ENCODE data around the gene HS6ST3. TPM values are rescaled to one million over a fixed set of nuclear protein-coding genes. Genes with fewer than 3 reads are reported as not detected.

Gene HS6ST3
- total and polyA plus RNA-seq, 8 donors = 0.65 to 3.4 (median 1.8) TPM

- 90 to 96% methylated on average over 6 of the region's 6 CpGs for WGBS, 2 donors
- no peak for FAIRE-seq
- H3K9me3 ChIP-seq = peaks cover 0 to 3% (median 0%) of the 10 kb centered on the region in 4 donors
Measured at GRCh38 chr13:96804174-96804573, 714.3 kb downstream of the HS6ST3 start.

GRCh38 chr13:96806746-96807145, 716.8 kb downstream of the HS6ST3 start:
- DNase-seq (no peak), FAIRE-seq (no peak), ATAC-seq (no peak)
- Histone ChIP-seq H3K27me3 (no peaks in the 10 kb centered on the region), H3K36me3 (no peaks in the 10 kb centered on the region), H3K9me3 (peaks cover 0 to 3% (median 0%) of the 10 kb centered on the region in 4 donors), H3K4me1 (no peaks in the 10 kb centered on the region), H3K4me3 (no peak overlapping the region), H3K27ac (no peak overlapping the region)
- intact Hi-C loops (cut with DNase I) = no loop called here
- 85 to 89% methylated on average over 3 of the region's 3 CpGs for WGBS, 2 donors
- TF ChIP-seq CTCF (IDR thresholded peaks at IDR 0.05) = no peak

More at GRCh38 chr13:96804174-96804573, 714.3 kb downstream of the HS6ST3 start:
- H3K4me3 ChIP-seq = no peak overlapping the region
- H3K36me3 ChIP-seq = no peaks in the 10 kb centered on the region
- ATAC-seq = no peak
- no peak overlapping the region for H3K27ac ChIP-seq
- DNase-seq = no peak
- no peaks in the 10 kb centered on the region for H3K27me3 ChIP-seq
- no peak for TF ChIP-seq CTCF (IDR thresholded peaks at IDR 0.05)
- H3K4me1 ChIP-seq = no peaks in the 10 kb centered on the region
- intact Hi-C loops (cut with DNase I) = no loop called here

- Histone ChIP-seq H3K4me1 (no peaks in the 10 kb centered on the region), H3K9me3 (peaks cover 0 to 3% (median 0%) of the 10 kb centered on the region in 4 donors), H3K27ac (no peak overlapping the region), H3K4me3 (no peak overlapping the region), H3K36me3 (no peaks in the 10 kb centered on the region), H3K27me3 (no peaks in the 10 kb centered on the region)
- no peak for DNase-seq
- no peak for TF ChIP-seq CTCF (IDR thresholded peaks at IDR 0.05)
- FAIRE-seq = no peak
- no peak for ATAC-seq
- intact Hi-C loops (cut with DNase I) = no loop called here
- WGBS, 2 donors = 74 to 83% methylated on average over 5 of the region's 5 CpGs
Measured at GRCh38 chr13:96809366-96810096, 719.6 kb downstream of the HS6ST3 start.

- intact Hi-C loops (cut with DNase I) = no loop called here
- no peak overlapping the region for H3K27ac ChIP-seq
- ATAC-seq (no peak), DNase-seq (no peak), FAIRE-seq (no peak)
- H3K4me1 ChIP-seq = no peaks in the 10 kb centered on the region
- TF ChIP-seq CTCF (IDR thresholded peaks at IDR 0.05) = no peak
- no peaks in the 10 kb centered on the region for H3K36me3 ChIP-seq
- WGBS, 2 donors = 65 to 70% methylated on average over 4 of the region's 4 CpGs
- H3K9me3 ChIP-seq = peaks cover 0 to 3% (median 0%) of the 10 kb centered on the region in 4 donors
- H3K4me3 ChIP-seq = no peak overlapping the region
- no peaks in the 10 kb centered on the region for H3K27me3 ChIP-seq
Measured at GRCh38 chr13:96810104-96810503, 720.2 kb downstream of the HS6ST3 start.

GRCh38 chr13:96811049-96811448, 721.1 kb downstream of the HS6ST3 start:
- DNase-seq (no peak), FAIRE-seq (no peak), ATAC-seq (no peak)
- H3K9me3 ChIP-seq = no peaks in the 10 kb centered on the region
- WGBS, 2 donors = 51 to 66% methylated on average over 5 of the region's 5 CpGs
- intact Hi-C loops (cut with DNase I) = no loop called here
- H3K36me3 ChIP-seq = no peaks in the 10 kb centered on the region
- H3K27me3 ChIP-seq = no peaks in the 10 kb centered on the region
- no peak overlapping the region for H3K27ac ChIP-seq
- no peak overlapping the region for H3K4me3 ChIP-seq
- no peak for TF ChIP-seq CTCF (IDR thresholded peaks at IDR 0.05)
- H3K4me1 ChIP-seq = no peaks in the 10 kb centered on the region
